HCT116 (cell line): ENCODE measurements around the gene RORB. TPM values are rescaled to one million over a fixed set of nuclear protein-coding genes. Genes with fewer than 3 reads are reported as not detected.

Source experiments
- ATAC-seq: fragments of 200-7000 bp; cut with Tn5 transposase; 2 replicates; pipeline ENCODE4 v1.9.1; 2020; ENCODE audit warnings: mild to moderate bottlenecking, moderate library complexity
- BruUV-seq: library from RNA; stranded (reverse); fragments of 400-500 nt; replicated peaks from 2 replicates; lab custom pipeline; 2021; lab: Mats Ljungman, UMichigan
- CTCF ChIA-PET: fragments of 300-600 bp; sonication (Branson Sonifier 250); formaldehyde crosslinking; loops from one replicate; lab custom pipeline; 2021; ENCODE audit warnings: antibody characterized with exemption; lab: Charles Lee
- POLR2A ChIA-PET: fragments of 300-600, 350-600 bp; sonication (Branson Sonifier 250); formaldehyde crosslinking; loops from one replicate; lab custom pipeline; 2021; ENCODE audit warnings: antibody characterized with exemption; lab: Charles Lee
- RAD21 ChIA-PET, 2 experiments: fragments of 300-600 bp; sonication (Branson Sonifier 250); formaldehyde crosslinking; loops; one replicate each; lab custom pipeline; 2023; ENCODE audit warnings: low total read pairs in 2 of 2; ENCODE audit not compliant: uncharacterized antibody in 2 of 2, unreplicated experiment in 2 of 2, low non-redundant PET in 1 of 2; lab: Charles Lee
- DNase-seq: peaks from one replicate; pipeline ENCODE4 v3.0.0-alpha.2; 2010; ENCODE audit warnings: low read depth, low spot score
- H2AFZ ChIP-seq: fragments of 200-600 bp; shearing (Covaris generic), sonication (generic); 2 replicates; pipeline ENCODE4 v1.6.1; 2017; ENCODE audit warnings: low read depth, mixed run types, mixed read lengths, antibody characterized with exemption, low read length; ENCODE audit not compliant: poor library complexity, severe bottlenecking
- H3K27ac ChIP-seq: 2 replicates; pipeline ENCODE4 v1.5.1; 2012; ENCODE audit warnings: low read depth, low read length
- H3K27me3 ChIP-seq: fragments of 200-600 bp; sonication (generic); 2 replicates; pipeline ENCODE4 v1.6.1; 2016; ENCODE audit warnings: mixed run types, low read length, mixed read lengths; ENCODE audit not compliant: insufficient read depth
- H3K36me3 ChIP-seq, 2 experiments: fragments of 200-500 bp in 1 of 2; fragments of 200-600 bp in 1 of 2; sonication (Bioruptor generic) in 1 of 2; sonication (generic) in 1 of 2; 2 replicates each; pipeline versions ENCODE4 v1.5.1 to v1.6.1; 2014 to 2016; ENCODE audit warnings: low read length in 2 of 2, inconsistent platforms in 1 of 2, mixed read lengths in 1 of 2, mixed run types in 1 of 2; ENCODE audit not compliant: insufficient read depth in 2 of 2, control insufficient read depth in 1 of 2
- H3K4me1 ChIP-seq, 2 experiments: fragments of 200-600 bp in 1 of 2; sonication (generic) in 1 of 2; 2 replicates each; pipeline versions ENCODE4 v1.5.1 to v1.6.1; 2012 to 2017; ENCODE audit warnings: low read length in 2 of 2, inconsistent platforms in 1 of 2, mild to moderate bottlenecking in 1 of 2, mixed read lengths in 1 of 2, mixed run types in 1 of 2, moderate library complexity in 1 of 2; ENCODE audit not compliant: insufficient read depth in 2 of 2, control insufficient read depth in 1 of 2
- H3K4me2 ChIP-seq: fragments of 200-600 bp; sonication (generic); 2 replicates; pipeline ENCODE4 v1.6.1; 2017; ENCODE audit warnings: mixed run types, low read length, mixed read lengths
- H3K4me3 ChIP-seq, 2 experiments: fragments of 200-600 bp in 1 of 2; sonication (generic) in 1 of 2; replicated peaks in 1 of 2; 2 replicates each; pipeline ENCODE4 v1.5.1; 2011 to 2016; ENCODE audit warnings: low read length in 2 of 2, control low read depth in 1 of 2, low read depth in 1 of 2, mild to moderate bottlenecking in 1 of 2, mixed read lengths in 1 of 2, mixed run types in 1 of 2
- H3K79me2 ChIP-seq: fragments of 200-600 bp; sonication (generic); 2 replicates; pipeline ENCODE4 v1.6.1; 2017; ENCODE audit warnings: mild to moderate bottlenecking, mixed run types, low read length, moderate library complexity, mixed read lengths; ENCODE audit not compliant: insufficient read depth
- H3K9ac ChIP-seq: fragments of 200-600 bp; sonication (generic); 2 replicates; pipeline ENCODE4 v1.6.1; 2016; ENCODE audit warnings: low read length, mixed read lengths
- H3K9me2 ChIP-seq: fragments of 200-600 bp; sonication (generic), shearing (Covaris generic); 2 replicates; pipeline ENCODE4 v1.6.1; 2017; ENCODE audit warnings: mixed run types, mild to moderate bottlenecking, moderate library complexity; ENCODE audit not compliant: insufficient read depth
- H3K9me3 ChIP-seq, 2 experiments: fragments of 200-500 bp in 1 of 2; fragments of 200-600 bp in 1 of 2; sonication (Bioruptor generic) in 1 of 2; sonication (generic) in 1 of 2; 2 replicates each; pipeline ENCODE4 v1.6.1; 2014 to 2017; ENCODE audit warnings: low read length in 2 of 2, mixed read lengths in 2 of 2, inconsistent platforms in 1 of 2, low read depth in 1 of 2, mild to moderate bottlenecking in 1 of 2, mixed run types in 1 of 2, moderate library complexity in 1 of 2; ENCODE audit not compliant: control insufficient read depth in 1 of 2, insufficient read depth in 1 of 2
- H4K20me1 ChIP-seq: fragments of 200-600 bp; sonication (generic), shearing (Covaris generic); 2 replicates; pipeline ENCODE4 v1.6.1; 2017; ENCODE audit warnings: mixed run types, mild to moderate bottlenecking, moderate library complexity; ENCODE audit not compliant: insufficient read depth
- CBX3 ChIP-seq: IDR thresholded peaks from 2 replicates; pipeline ENCODE4 v1.6.1; 2012; ENCODE audit warnings: low read depth
- CEBPB ChIP-seq: IDR thresholded peaks from 2 replicates; pipeline ENCODE4 v1.6.1; 2012; ENCODE audit warnings: low read depth
- CTCF ChIP-seq, 3 experiments: fragments of 200-600 bp in 1 of 3; sonication (generic) in 1 of 3; IDR thresholded peaks in 2 of 3; conservative IDR thresholded peaks in 1 of 3; 2 replicates each; pipeline ENCODE4 v1.5.1; 2012 to 2017; ENCODE audit warnings: low read depth in 2 of 3, low read length in 2 of 3, antibody characterized with exemption in 1 of 3, borderline replicate concordance in 1 of 3, control low read depth in 1 of 3, mild to moderate bottlenecking in 1 of 3, mixed read lengths in 1 of 3, mixed run types in 1 of 3, moderate library complexity in 1 of 3; ENCODE audit not compliant: insufficient read depth in 1 of 3
- EGR1 ChIP-seq: IDR thresholded peaks from 2 replicates; pipeline ENCODE4 v1.6.1; 2012; ENCODE audit warnings: low read depth
- EZH2 ChIP-seq: fragments of 200-600 bp; sonication (generic); IDR thresholded peaks from 2 replicates; pipeline ENCODE4 v1.6.1; 2017; ENCODE audit warnings: antibody characterized with exemption, mixed run types
- EZH2phosphoT487 ChIP-seq: fragments of 200-600 bp; IDR thresholded peaks from 2 replicates; pipeline ENCODE4 v1.6.1; 2018; ENCODE audit warnings: antibody characterized with exemption, borderline replicate concordance
- FOSL1 ChIP-seq: IDR thresholded peaks from 2 replicates; pipeline ENCODE4 v1.6.1; 2012; ENCODE audit warnings: low read depth
- JUND ChIP-seq: IDR thresholded peaks from 2 replicates; pipeline ENCODE4 v1.6.1; 2012
- SIN3A ChIP-seq: IDR thresholded peaks from 2 replicates; pipeline ENCODE4 v1.6.1; 2012; ENCODE audit warnings: low read depth
- YY1 ChIP-seq: IDR thresholded peaks from 2 replicates; pipeline ENCODE4 v1.6.1; 2011; ENCODE audit warnings: low read length, low read depth, moderate library complexity, mild to moderate bottlenecking; ENCODE audit not compliant: insufficient replicate concordance; ENCODE audit errors: extremely low read depth
- ZFX ChIP-seq: fragments of 450-650 bp; IDR thresholded peaks from 2 replicates; pipeline ENCODE4 v1.6.1; 2017
- intact Hi-C: fragments of 100-400 bp; cut with micrococcal nuclease; formaldehyde crosslinking; loops from 2 replicates; pipeline ENCODE4 v1.10.0; 2022
- total RNA-seq: library from RNA; stranded (reverse); gene quantifications from one replicate; pipeline ENCODE4 v1.2.1, GENCODE V29; 2021; ENCODE audit not compliant: unreplicated experiment
- TF ChIP-seq, protein P1 (sequence below): IDR thresholded peaks from 2 replicates; pipeline ENCODE4 v1.6.1; 2012
- TF ChIP-seq, protein P2 (sequence below): IDR thresholded peaks from 2 replicates; pipeline ENCODE4 v1.6.1; 2012; ENCODE audit warnings: low read depth
- TF ChIP-seq, protein P3 (sequence below): IDR thresholded peaks from 2 replicates; pipeline ENCODE4 v1.6.1; 2012

RORB gene
- total RNA-seq, 1 experiment from 2014 or later, result 0.02 TPM

DNA sequence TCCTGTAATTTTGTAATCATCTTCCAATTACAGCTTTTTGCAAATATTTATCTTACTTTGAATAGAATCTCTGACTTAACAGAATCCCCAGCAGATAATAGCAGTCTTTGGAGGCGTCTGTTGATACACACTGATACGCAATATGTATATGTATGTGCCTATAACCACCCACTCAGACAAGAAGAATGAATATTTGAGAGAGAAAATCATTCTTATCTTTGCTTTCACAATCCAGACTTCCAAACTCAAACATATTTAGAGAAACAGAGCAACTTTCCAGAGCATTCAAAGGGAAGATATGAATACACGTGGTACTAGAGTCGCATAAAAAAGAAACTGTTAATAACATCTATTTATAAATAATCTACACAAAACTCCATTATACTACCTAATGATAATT, 6.1 kb downstream of the RORB start:
- POLR2A ChIA-PET, result no interaction called here
- H3K4me1 ChIP-seq, result no peaks in the 10 kb centered on the region
- no peak overlapping the region for H2AFZ ChIP-seq
- no peaks in the 10 kb centered on the region for H3K27me3 ChIP-seq
- CTCF ChIA-PET, result no interaction called here
- no peaks in the 10 kb centered on the region for H3K9me2 ChIP-seq
- no peaks in the 10 kb centered on the region for H3K36me3 ChIP-seq
- no peaks in the 10 kb centered on the region for H3K79me2 ChIP-seq
- RAD21 ChIA-PET, result no interaction called here
- H3K9ac ChIP-seq, result no peak overlapping the region
- intact Hi-C loops, result no loop called here
- H3K4me3 ChIP-seq, result no peak overlapping the region
- no peak for TF ChIP-seq CTCF (IDR thresholded peaks at IDR 0.05 in 2 of 3, conservative IDR thresholded peaks at IDR 0.05 in 1 of 3; ENCODE audit: borderline replicate concordance in 1 of 3, insufficient read depth in 1 of 3, low read depth in 2 of 3, low read length in 2 of 3)
- TF ChIP-seq CBX3, result no peak
- no peak for TF ChIP-seq JUND
- no peak for TF ChIP-seq ZFX
- TF ChIP-seq YY1, result no peak
- no peak for TF ChIP-seq SIN3A
- no peak for TF ChIP-seq EGR1
- TF ChIP-seq, protein P1, sequence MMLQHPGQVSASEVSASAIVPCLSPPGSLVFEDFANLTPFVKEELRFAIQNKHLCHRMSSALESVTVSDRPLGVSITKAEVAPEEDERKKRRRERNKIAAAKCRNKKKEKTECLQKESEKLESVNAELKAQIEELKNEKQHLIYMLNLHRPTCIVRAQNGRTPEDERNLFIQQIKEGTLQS, result no peak
- TF ChIP-seq, protein P2, sequence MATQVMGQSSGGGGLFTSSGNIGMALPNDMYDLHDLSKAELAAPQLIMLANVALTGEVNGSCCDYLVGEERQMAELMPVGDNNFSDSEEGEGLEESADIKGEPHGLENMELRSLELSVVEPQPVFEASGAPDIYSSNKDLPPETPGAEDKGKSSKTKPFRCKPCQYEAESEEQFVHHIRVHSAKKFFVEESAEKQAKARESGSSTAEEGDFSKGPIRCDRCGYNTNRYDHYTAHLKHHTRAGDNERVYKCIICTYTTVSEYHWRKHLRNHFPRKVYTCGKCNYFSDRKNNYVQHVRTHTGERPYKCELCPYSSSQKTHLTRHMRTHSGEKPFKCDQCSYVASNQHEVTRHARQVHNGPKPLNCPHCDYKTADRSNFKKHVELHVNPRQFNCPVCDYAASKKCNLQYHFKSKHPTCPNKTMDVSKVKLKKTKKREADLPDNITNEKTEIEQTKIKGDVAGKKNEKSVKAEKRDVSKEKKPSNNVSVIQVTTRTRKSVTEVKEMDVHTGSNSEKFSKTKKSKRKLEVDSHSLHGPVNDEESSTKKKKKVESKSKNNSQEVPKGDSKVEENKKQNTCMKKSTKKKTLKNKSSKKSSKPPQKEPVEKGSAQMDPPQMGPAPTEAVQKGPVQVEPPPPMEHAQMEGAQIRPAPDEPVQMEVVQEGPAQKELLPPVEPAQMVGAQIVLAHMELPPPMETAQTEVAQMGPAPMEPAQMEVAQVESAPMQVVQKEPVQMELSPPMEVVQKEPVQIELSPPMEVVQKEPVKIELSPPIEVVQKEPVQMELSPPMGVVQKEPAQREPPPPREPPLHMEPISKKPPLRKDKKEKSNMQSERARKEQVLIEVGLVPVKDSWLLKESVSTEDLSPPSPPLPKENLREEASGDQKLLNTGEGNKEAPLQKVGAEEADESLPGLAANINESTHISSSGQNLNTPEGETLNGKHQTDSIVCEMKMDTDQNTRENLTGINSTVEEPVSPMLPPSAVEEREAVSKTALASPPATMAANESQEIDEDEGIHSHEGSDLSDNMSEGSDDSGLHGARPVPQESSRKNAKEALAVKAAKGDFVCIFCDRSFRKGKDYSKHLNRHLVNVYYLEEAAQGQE, result no peak
- no peak for TF ChIP-seq FOSL1
- TF ChIP-seq EZH2phosphoT487, result no peak
- no peak for TF ChIP-seq EZH2
- TF ChIP-seq, protein P3, sequence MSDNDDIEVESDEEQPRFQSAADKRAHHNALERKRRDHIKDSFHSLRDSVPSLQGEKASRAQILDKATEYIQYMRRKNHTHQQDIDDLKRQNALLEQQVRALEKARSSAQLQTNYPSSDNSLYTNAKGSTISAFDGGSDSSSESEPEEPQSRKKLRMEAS, result no peak
- TF ChIP-seq CEBPB, result no peak
- no peak overlapping the region for H3K4me2 ChIP-seq
- no peaks in the 10 kb centered on the region for H3K9me3 ChIP-seq
- DNase-seq (no peak), ATAC-seq (no peak)
- H3K27ac ChIP-seq, result no peak overlapping the region
- H4K20me1 ChIP-seq, result no peaks in the 10 kb centered on the region
- no TSS peak for BruUV-seq
